GM19193 (cell line): ENCODE results near the gene PPIP5K2.

Experiments used
- POLR2A ChIP-seq: IDR thresholded peaks from 4 replicates; pipeline ENCODE4 v1.6.1; 2011; ENCODE audit not compliant: insufficient read depth, insufficient read length; ENCODE audit errors: extremely low read depth

The PPIP5K2 gene

DNA sequence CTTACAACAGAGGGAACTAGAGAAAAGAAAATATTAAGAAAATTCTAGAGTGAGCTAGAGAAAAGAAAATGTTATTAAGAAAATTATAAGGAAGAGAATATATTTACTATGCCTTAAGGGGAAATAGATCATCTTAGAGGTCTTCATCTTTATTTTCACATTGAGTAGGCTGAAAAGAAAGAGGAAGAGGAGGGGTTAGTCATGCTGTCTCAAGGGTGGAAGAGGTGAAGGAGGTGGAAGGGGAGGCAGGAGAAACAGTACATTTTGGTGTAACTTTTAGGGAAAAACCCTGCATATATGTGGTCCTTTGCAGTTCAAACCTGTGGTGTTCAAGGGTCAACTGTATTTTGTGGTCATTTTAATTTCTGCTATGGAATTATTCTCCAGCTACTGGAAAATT is 46.6 kb downstream of the PPIP5K2 start:
- TF ChIP-seq POLR2A = no peak

DNA sequence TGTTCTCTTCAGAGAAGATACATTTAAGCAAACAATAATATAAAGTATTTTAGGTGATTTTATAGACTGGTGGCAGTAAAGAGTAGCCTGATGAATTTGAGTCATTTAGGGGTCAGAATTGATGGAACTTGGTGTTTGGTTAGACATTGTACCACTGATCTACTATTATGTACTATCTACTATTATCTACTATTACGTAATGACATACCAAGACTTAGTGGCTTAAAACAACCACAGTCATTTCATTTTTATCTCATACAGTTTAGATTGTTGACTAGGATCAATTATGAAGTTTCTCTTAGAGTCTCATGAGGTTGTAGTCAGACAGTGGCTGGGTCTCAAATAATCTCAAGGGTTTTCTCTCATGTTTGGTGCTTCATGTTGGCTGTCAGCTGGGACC is 54.0 kb downstream of the PPIP5K2 start:
- no peak for TF ChIP-seq POLR2A

DNA sequence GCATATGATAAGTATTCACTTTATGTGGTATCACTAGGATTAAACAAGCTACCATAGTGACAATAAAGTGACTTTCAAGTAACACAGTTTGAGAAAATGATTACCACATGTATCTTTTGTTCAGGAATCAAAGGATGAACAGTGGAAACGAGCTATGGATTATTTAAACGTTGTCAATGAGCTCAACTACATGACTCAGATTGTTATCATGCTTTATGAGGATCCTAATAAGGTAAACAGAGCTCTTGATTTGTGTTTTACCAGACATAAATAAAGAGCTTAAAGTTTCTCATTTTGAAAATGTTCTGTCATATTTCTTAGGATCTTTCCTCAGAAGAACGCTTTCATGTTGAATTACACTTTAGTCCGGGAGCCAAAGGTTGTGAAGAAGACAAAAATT is 57.4 kb downstream of the PPIP5K2 start:
- no peak for TF ChIP-seq POLR2A

DNA sequence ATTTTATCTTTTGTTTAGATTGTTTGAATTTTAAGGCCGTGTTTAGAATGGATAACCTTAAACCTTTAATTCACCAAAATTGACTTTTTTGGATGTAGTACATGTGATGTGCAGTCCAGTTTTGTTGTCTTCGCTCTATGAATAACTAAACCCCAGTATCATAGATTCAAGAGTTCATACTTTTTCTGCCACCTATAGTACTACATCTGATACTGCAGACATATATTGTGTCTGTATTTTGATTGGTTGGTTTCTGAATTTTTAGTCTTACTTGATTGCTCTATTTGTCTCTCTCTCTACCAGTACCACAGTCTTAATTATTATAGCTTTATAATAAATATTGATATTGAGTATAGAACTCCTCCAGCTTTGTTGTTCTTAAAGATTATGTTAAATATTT is 58.1 kb downstream of the PPIP5K2 start:
- TF ChIP-seq POLR2A = no peak

DNA sequence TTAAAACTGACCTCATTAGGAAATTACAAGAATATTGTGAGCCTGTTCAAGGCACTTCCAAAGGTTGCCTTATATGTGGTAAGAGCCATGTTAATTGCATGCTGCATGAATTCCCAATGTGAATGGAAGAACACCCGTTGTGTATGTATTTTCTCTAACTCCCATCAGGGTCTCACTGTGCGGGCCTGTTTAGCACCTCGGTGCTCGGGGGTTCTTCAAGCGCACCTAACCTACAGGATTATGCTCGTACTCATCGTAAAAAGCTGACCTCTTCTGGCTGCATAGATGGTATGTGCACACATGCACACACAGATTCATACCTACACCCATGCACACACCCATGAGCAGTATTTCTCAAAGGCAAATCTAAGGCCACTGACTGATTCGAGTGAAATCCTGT is 66.1 kb downstream of the PPIP5K2 start:
- TF ChIP-seq POLR2A = no peak

DNA sequence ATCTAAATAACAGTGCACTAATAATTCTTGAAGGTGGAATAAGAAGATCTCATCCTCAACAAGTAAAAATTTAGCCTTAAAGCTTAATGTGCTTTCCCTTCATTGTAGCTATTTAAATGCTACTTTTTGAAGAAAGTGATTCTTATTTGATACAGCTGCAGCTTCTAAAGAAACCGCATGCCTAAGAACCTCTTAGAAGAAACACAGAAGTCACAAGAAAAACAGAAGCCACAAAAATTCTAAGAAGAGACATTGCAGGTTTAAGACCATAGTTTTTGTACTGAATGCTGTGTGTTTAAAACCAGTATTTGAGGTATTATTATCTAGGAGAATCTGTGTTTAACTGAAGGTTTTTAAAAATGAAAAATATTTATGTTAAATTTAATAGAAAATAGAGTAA is 68.3 kb downstream of the PPIP5K2 start:
- no peak for TF ChIP-seq POLR2A

DNA sequence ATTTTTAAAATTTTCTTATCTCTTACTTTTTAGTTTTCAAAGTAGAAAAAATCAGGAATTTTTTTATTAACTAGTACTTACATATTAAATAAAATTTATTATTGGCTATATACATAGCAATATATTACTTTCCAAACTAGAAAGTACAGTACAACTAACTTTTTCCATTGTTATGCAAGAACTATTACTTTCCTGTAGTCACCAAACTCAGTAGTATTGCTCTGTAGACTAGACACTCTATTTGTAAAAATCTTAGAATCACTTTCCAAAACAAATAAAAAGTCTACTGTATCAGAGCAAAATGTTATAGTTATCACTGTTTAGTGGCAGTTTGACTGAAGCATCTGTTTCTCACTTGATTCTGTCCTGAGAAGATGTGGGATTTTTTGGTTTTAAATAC is 83.1 kb downstream of the PPIP5K2 start:
- no peak for TF ChIP-seq POLR2A

DNA sequence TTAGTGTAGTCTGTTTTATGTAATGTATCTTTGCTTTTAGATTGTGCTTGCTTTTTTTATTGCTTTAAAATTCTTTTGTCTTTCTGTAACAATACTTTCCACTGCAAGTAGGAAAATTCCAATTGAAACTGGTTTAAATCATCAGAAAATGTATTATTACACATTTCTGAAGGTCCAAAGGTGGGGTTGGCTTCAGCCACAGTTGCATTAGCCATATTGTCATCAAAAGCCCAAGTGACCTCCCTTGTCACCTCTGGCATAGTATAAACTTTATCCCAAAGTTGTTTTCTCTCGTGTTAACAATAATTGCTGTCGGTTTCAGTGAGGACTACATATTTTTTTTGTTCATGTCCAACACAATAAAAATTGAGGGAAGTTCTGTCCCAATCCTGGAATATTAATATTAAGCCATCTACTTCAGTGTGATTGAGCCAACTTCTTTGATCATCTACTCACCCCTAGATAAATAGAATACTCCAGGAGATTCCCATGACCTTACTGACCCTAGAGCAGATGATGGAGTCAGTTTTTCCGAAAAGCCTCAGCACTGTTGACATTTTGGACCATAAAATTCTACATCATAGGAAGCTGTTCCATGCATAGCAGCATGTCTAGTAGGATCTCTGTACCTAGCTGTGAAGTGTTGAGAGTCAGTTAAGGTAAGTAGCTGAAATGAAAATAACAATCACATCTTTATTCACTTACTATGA is 86.0 kb downstream of the PPIP5K2 start:
- no peak for TF ChIP-seq POLR2A

DNA sequence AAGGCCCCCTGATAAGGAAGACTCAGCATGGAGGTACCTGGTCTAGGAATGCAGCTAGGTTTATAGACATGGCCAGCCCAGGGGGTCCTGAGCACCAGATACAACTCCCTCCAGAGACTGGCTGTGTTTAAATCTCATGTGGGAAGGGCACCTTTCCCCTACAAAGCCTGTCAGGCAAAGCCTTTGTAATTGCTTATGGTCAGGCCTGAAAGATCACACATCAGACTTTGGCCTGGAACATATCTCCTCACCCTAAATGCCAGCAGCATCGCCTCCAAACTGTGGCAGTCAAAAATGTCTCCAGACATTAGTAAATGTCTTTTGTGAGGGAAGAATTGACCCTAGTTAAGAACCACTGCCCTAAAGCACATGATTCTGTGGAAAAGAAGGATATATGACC is 86.9 kb downstream of the PPIP5K2 start:
- no peak for TF ChIP-seq POLR2A

DNA sequence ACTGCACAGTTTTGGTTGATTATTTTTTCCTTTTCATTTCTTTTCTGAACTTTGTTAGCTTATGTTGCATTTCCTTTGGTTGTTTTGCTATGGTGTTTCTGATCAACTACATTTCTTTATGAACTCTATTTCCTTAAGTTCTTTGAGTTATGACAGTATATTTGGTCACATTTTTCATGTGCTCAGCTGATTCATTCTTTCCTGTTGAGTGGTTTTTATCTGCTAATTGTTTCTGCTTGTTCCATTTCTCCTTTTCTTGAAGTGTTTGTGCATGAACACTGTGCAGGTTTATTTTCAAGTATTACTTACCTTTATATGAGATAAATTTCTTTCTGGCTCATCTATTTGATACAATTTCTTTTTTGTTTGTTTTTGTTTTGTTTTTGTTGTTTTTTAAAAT is 87.6 kb downstream of the PPIP5K2 start:
- no peak for TF ChIP-seq POLR2A

DNA sequence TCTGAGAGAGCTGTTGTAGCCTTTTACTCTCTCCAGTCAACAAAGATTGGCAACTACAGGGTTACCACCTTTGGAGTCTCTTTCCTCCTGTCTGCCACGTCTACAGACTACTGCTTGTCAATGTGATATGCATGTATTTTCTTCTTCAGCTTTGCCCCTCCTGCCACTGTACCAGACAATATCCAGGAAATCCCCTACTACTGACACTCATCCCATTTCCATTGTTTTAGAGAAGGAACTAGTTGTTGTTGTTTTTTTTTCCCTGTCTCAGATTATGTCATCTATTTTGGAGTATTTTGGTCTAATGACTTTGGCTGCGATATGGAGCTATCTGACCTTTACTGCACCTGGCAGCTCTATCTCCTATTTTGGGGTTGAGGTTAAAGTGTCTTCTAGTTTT is 88.4 kb downstream of the PPIP5K2 start:
- no peak for TF ChIP-seq POLR2A

DNA sequence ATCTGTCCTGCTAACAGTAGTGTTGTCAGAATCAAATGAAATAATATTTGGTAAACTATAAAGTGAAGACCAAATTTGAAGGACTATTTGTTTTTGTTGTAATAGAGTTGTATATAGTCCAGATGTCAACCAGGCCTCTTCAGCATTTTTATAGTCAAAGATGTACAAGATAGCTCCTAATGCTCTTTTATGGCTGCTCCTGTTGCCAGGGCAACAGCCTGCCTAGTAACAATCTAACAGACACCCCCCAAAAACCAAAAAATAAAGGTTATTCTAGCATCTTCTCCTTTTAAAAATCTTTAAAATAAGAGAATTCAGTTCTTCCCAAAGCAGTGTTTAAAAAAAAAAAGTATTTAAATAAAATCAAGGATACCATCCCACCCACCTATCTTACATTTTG is 89.0 kb downstream of the PPIP5K2 start:
- no peak for TF ChIP-seq POLR2A

DNA sequence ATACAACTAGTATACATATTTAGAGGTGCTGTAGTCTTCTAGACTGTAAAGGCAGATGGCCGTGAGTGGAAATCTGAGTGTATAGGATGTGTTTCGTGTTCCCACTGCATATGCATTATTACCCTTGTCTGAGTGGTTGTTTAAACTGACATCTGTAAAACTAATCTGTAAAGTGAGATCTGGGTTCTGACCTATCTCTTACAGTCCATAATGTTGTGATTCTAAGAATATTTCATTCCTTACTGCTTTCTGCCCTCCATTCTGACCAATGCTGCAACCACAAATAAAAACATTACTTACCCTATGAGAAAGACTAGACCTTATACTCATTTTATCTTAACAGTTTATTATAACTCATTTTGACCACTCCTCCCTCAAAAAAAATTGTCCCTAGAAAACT is 90.9 kb downstream of the PPIP5K2 start:
- no peak for TF ChIP-seq POLR2A

DNA sequence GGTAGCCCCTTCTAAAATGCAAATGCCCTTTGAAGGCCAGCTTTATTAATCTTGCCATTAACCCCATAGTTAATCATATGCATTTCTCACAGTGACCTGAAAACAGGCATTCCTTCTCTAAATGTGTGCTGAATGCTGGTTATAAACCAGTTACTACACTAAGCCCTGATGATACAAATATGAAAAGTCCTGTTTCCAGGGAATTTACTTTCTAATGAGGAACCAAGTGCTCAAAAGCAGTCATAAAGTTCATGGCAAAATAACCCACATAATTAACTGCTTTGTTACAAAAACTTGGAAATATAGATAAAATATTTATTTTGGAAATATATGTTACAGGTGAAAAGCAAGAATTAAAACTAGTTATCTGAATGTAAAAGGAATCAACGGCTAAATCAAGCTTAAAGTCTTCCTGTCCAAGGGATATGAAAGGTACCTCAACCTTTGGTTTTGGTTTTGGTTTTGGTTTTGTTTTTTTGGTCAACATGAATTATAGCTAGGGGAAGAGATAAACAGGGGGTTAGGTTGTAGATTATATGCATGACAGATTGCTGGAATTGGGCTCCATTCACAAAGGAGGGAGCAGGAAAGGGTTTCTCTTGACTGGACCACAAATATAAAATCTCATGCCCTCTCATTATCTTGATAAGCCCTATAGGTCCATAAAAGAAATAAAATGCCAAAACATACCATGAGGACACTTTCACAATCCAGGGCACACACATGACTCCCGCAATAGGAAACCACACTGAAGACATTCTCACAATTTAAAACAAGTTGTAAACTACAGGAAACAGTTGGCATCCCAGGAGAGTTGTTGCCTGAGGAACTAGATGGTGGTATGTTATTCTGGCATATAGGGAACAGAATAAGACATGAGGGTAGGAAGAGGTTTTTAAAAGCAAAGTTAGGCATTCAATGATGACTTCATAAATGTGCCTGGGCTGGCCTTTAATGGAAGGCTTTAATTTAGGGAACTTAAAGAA is 91.8 kb downstream of the PPIP5K2 start:
- no peak for TF ChIP-seq POLR2A

DNA sequence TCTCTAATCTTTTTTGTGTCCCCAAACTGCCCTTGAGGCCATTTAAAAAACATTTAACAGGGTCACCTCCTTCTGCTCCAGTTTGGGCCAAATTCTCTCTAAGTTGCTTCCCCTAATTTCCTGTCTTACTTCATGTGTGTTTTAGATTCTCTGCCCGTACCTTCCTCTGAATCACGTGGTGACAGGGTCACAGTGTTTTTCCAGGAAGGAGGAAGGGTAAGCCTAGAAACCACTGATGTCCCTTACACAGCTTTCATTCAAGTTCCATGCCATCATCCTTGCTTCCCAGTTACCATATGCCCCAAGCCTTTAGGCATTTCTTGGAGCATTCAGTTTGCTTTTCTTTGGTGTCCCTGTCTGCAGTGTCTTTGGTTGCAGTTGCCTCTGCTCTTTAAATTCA is 96.0 kb downstream of the PPIP5K2 start:
- no peak for TF ChIP-seq POLR2A

DNA sequence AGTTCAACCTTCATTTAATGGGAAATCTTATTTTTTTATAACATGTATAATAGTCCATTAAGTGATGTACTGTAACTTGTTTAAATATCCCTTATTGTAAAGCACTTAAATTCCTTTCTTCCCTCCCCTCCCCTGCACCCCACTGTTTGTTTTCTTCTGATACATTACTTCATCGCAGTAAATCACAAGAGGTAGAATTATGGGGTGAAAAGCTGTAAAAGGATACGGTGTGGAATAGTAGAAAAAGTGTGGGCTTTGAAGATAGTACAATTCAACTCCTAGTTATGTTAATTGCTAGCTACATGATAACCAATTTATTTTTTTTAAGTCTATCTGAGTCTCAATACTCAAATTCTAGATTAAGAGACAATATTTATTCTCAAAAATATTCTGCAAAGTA is 96.6 kb downstream of the PPIP5K2 start:
- TF ChIP-seq POLR2A = no peak
